ENCODE results near the gene KDELR1. TPM values are rescaled to one million over a fixed set of nuclear protein-coding genes. Genes with fewer than 3 reads are reported as not detected.

The KDELR1 gene
- total RNA-seq, 2 experiments from 2014 or later, result 70.3 to 71.3 TPM

DNA sequence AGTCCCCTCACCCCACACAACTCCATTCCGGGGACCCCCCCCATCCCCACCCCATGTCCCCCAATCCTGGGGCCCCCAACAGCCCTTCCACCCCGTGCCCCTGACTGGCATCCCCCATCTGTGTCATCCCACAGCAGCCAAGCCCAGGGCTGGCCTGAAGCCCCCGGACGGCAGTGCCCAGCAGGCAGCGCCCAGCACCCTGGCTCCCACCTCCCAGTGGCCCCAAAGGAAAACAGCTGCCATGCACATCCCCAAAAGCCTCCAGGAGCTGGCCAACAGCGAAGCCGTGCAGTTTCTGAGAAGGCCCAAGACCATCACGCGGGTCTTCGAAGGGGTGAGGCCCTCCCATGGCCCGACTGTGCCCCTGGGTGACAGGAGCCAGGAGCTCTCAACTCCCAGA, 25.7 kb downstream of the KDELR1 start:
- CTCF ChIA-PET, result interaction anchor here (3.5 kb wide), 1 partner anchor 32 kb away, joined by 25 read pairs; no protein-coding TSS in a partner anchor
- Mint-ChIP-seq H3K9me3 (ENCODE audit: insufficient read depth) (no peaks in the 10 kb centered on the region), H3K36me3 (ENCODE audit: low read depth) (peaks cover 3% of the 10 kb centered on the region), H3K27ac (peak overlapping the region; percentile 97), H3K27me3 (ENCODE audit: low read depth) (no peaks in the 10 kb centered on the region), H3K4me3 (no peak overlapping the region), H3K4me1 (ENCODE audit: low read depth) (peaks cover 21% of the 10 kb centered on the region)
- POLR2A ChIA-PET, result interaction anchor here (2.1 kb wide), 1 partner anchor 26 kb away, joined by 15 read pairs; the partner anchor contains the start of gene KDELR1
- DNase-seq, result no peak
- no peak for ATAC-seq

DNA sequence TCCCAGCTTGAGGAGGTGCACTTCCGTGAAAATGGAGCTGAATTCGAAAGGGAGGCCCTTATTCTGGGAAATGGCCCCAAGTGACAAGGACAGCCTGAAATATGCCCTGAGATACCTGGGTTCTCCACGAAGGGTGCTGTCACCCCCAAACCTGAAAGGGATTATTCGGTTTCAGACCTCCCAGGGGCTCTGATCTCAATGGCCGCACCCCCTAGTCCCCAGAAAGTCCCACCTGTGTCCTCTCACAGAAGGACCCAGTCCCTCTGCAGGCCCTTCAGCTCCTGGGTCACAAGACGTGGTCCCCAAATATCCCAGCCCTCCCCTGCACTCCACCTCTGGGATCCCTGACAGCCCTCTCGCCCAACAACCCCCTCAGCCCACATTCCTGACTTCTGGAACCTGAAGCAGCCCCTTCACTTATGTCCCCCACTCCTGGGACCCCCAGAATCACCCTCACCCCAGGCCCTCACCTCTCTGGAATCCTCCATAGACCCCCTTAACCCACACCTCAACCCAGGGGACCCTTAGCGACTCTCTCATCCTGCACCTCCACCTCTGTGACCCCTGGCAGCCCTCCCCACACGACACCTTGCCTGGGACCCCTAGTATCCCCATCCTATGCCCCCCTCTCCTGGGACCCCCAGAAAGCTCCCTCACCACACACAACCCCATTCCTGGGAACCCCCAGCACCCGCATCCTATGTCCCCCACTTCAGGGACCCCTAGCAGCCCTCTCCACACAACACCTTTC, 26.6 kb downstream of the KDELR1 start:
- DNase-seq (no peak), ATAC-seq (no peak)
- Mint-ChIP-seq H3K27ac (peak overlapping the region; percentile 97), H3K36me3 (ENCODE audit: low read depth) (peaks cover 3% of the 10 kb centered on the region), H3K9me3 (ENCODE audit: insufficient read depth) (no peaks in the 10 kb centered on the region), H3K4me1 (ENCODE audit: low read depth) (peaks cover 21% of the 10 kb centered on the region), H3K27me3 (ENCODE audit: low read depth) (no peaks in the 10 kb centered on the region), H3K4me3 (peak overlapping the region; percentile 86)
- POLR2A ChIA-PET, result interaction anchor here (1.7 to 2.4 kb wide), 4 partner anchors 26 to 116 kb away, joined by 6 to 15 read pairs (median 9); partner anchors contain the start of gene KDELR1
- CTCF ChIA-PET, result interaction anchor here (0.8 to 3.5 kb wide), 11 partner anchors 8 to 244 kb away, joined by 3 to 43 read pairs (median 6); partner anchors contain the start of genes GRWD1 and KDELR1

DNA sequence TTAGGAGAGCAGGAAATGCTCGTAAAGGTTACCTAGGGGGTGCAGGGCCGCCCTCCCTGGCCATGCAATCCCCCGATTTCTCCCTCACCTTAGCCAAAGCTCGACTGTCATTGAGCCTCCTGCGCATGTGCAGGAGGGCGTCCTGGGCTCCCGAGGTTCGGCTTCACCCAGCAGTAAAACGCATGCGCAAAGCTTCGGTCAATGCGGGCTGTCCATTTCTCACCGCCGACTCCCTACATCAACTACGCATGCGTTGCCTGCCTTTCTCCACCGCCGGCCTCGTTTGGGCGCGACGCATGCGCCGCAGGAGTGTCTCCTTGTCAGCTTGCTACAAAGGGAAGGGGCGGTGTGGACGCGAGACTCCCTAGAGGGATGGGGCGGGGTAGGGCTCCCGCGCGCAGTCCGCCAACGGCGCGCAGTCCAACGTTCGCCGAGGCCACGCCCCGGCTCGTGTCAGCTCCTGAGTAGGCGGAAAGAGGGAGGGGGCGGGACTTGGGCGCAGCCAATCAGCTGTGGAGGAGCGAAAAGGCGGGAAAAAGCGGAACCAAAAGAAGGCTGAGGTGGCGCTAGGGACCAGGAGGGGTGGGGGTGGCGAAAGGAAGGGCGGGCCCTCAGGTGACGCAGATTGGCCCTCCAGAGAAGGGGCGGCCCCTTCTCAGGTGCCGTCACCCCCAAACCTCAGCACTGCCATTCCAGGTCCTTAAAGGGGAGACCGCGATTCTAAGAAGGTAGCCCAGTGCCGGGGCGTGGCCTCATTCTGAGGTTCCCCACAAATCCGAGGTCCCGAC, 27.3 kb downstream of the KDELR1 start, which contains the start of the genes SYNGR4 and TMEM143:
SYNGR4 (plus strand) TSS at position 558 of the 788 bp plus-strand sequence. CDS start 1,476 bp downstream, outside the sequence.
TMEM143 (minus strand) TSS at position 131 of the 788 bp plus-strand sequence; CDS start at position 111, 20 bp downstream.
- Mint-ChIP-seq H3K4me1 (ENCODE audit: low read depth) (peaks cover 21% of the 10 kb centered on the region), H3K27me3 (ENCODE audit: low read depth) (no peaks in the 10 kb centered on the region), H3K4me3 (peak within 1 kb of the TSS; percentile 86), H3K27ac (peak within 1 kb of the TSS; percentile 97), H3K36me3 (ENCODE audit: low read depth) (peaks cover 7% of the 10 kb centered on the region), H3K9me3 (ENCODE audit: insufficient read depth) (no peaks in the 10 kb centered on the region)
- ChIA-PET CTCF (interaction anchor here (0.6 to 3.5 kb wide), 14 partner anchors 9 to 245 kb away, joined by 3 to 43 read pairs (median 5); partner anchors contain the start of genes GRWD1 and KDELR1), POLR2A (interaction anchor here (0.6 to 2.4 kb wide), 11 partner anchors 11 to 245 kb away, joined by 3 to 15 read pairs (median 5); partner anchors contain the start of gene KDELR1)
- ATAC-seq (peak; percentile 94), DNase-seq (peak; percentile 99)

DNA sequence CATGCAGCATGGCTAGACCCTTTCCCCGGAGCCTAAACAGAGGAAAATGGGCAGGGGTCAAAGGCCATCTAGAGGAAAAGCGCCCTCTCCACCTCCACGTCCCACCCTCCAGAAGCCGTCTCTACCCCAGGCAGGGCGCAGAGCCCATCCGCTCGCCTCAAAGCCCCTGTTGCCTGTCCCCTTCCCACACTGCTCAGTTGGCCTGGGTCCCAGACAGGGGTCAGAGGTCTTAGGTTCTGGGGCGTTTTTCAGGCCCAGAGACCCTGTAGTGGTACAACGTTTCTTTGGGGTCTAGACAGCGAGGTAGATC, 27.9 kb downstream of the KDELR1 start:
- ATAC-seq (peak; percentile 12), DNase-seq (no peak)
- Mint-ChIP-seq H3K36me3 (ENCODE audit: low read depth) (peaks cover 11% of the 10 kb centered on the region), H3K4me1 (ENCODE audit: low read depth) (peaks cover 21% of the 10 kb centered on the region), H3K27me3 (ENCODE audit: low read depth) (no peaks in the 10 kb centered on the region), H3K4me3 (peak overlapping the region; percentile 86), H3K27ac (peak overlapping the region; percentile 97), H3K9me3 (ENCODE audit: insufficient read depth) (no peaks in the 10 kb centered on the region)
- ChIA-PET POLR2A (interaction anchor here (0.6 to 2.4 kb wide), 11 partner anchors 10 to 124 kb away, joined by 3 to 15 read pairs (median 5); partner anchors contain the start of gene KDELR1), CTCF (interaction anchor here (0.9 to 3.5 kb wide), 13 partner anchors 12 to 246 kb away, joined by 3 to 43 read pairs (median 6); partner anchors contain the start of genes GRWD1 and KDELR1)

DNA sequence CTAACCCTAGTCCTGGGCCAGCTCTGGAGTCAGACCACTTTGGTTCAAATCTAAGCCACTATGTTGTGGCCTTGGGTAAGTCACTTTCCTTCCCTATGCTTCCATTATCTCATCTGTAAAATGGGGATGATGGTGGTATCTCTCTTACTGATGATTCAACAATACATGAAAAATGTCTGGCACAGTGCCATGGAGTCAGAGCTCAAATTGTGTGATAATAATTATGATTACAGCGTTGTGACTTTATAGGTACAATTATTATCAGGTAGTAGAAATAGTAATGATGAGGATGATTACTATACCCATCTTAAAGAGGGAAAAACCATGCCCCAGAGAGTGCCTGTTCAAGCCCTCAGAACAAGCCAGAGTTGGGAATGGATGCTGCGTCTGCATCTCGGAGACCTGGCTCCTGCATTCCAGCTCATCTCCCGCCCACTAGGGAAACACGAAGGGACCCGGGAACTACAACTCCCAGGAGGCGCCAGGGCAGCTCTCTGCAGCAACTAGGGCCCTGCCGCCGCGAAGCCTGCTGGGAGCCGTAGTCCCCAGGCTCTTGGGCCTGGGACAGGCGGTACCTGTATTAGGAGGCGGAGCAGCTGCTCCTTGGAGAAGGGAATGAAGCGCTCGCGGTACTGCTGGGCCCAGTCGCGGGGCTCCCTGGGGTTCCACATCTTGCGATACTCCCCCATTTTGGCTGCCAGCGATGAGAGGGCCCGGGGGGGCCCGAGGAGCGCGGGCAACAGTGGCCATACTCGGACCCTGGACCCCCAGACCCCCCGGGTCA, 28.4 kb downstream of the KDELR1 start:
- DNase-seq (peak; percentile 93), ATAC-seq (peak; percentile 72)
- H3K27ac Mint-ChIP-seq, result peak overlapping the region; percentile 97
- H3K36me3 Mint-ChIP-seq (ENCODE audit: low read depth), result peaks cover 13% of the 10 kb centered on the region
- no peaks in the 10 kb centered on the region for H3K9me3 Mint-ChIP-seq (ENCODE audit: insufficient read depth)
- no peaks in the 10 kb centered on the region for H3K27me3 Mint-ChIP-seq (ENCODE audit: low read depth)
- ChIA-PET CTCF (interaction anchor here (0.8 to 3.5 kb wide), 12 partner anchors 11 to 246 kb away, joined by 3 to 43 read pairs (median 6); partner anchors contain the start of genes GRWD1 and KDELR1), POLR2A (interaction anchor here (0.8 to 2.4 kb wide), 7 partner anchors 12 to 118 kb away, joined by 3 to 10 read pairs (median 5); partner anchors contain the start of gene KDELR1)
- peaks cover 21% of the 10 kb centered on the region for H3K4me1 Mint-ChIP-seq (ENCODE audit: low read depth)
- H3K4me3 Mint-ChIP-seq, result peak overlapping the region; percentile 86

DNA sequence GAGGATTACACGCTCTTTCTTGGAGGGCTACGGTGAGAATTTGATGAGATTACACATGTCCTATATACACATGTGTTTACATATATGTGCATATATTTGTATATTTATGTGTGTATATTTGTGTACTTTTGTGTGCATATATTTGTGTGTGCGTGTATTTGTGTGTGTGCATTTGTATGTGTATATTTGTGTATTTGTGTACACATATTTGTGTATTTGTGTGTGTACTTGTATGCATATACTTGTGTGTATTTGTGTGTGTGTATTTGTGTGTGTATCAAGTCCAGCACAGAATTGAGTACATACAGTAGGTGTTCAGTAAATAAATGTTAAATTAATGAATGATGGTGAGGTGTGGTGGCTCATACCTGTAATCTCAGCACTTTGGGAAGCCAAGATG, 29.4 kb downstream of the KDELR1 start:
- no peak overlapping the region for H3K4me3 Mint-ChIP-seq

DNA sequence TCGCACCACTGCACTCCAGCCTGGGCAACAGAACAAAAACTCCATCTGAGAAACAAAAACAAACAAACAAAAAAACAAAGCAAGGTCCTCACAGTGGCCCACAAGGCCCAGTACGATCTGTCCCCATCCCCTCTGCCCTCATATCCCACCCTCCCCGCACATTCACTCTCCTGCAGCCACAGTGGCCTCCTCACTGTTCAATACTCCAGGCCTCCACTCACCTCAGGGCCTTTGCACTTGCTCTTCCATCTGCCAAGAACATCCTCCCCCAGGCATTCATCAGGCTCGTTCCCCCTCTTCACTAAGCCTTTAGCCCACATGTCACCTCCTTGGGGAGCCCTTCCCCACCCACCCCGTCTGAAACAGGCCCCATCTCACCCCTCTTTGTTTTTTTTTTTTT, 32.2 kb downstream of the KDELR1 start:
- no peaks in the 10 kb centered on the region for H3K9me3 Mint-ChIP-seq (ENCODE audit: insufficient read depth)
- CTCF ChIA-PET, result no interaction called here
- H3K27me3 Mint-ChIP-seq (ENCODE audit: low read depth), result no peaks in the 10 kb centered on the region
- no peak for DNase-seq
- H3K4me3 Mint-ChIP-seq, result no peak overlapping the region
- H3K27ac Mint-ChIP-seq, result no peak overlapping the region
- ATAC-seq, result no peak
- peaks cover 8% of the 10 kb centered on the region for H3K4me1 Mint-ChIP-seq (ENCODE audit: low read depth)
- POLR2A ChIA-PET, result no interaction called here
- H3K36me3 Mint-ChIP-seq (ENCODE audit: low read depth), result peaks cover 13% of the 10 kb centered on the region

More for the DNA sequence above, 29.4 kb downstream of the KDELR1 start:
- DNase-seq (no peak), ATAC-seq (no peak)
- H3K9me3 Mint-ChIP-seq (ENCODE audit: insufficient read depth), result no peaks in the 10 kb centered on the region
- H3K4me1 Mint-ChIP-seq (ENCODE audit: low read depth), result peaks cover 21% of the 10 kb centered on the region
- H3K36me3 Mint-ChIP-seq (ENCODE audit: low read depth), result peaks cover 13% of the 10 kb centered on the region
- no peak overlapping the region for H3K27ac Mint-ChIP-seq
- POLR2A ChIA-PET, result interaction anchor here (1.0 kb wide), 1 partner anchor 40 kb away, joined by 3 read pairs; a partner anchor contains a TSS
- CTCF ChIA-PET, result interaction anchor here (1.5 to 3.5 kb wide), 3 partner anchors 28 to 71 kb away, joined by 5 to 43 read pairs (median 25); partner anchors contain the start of gene KDELR1
- H3K27me3 Mint-ChIP-seq (ENCODE audit: low read depth), result no peaks in the 10 kb centered on the region

DNA sequence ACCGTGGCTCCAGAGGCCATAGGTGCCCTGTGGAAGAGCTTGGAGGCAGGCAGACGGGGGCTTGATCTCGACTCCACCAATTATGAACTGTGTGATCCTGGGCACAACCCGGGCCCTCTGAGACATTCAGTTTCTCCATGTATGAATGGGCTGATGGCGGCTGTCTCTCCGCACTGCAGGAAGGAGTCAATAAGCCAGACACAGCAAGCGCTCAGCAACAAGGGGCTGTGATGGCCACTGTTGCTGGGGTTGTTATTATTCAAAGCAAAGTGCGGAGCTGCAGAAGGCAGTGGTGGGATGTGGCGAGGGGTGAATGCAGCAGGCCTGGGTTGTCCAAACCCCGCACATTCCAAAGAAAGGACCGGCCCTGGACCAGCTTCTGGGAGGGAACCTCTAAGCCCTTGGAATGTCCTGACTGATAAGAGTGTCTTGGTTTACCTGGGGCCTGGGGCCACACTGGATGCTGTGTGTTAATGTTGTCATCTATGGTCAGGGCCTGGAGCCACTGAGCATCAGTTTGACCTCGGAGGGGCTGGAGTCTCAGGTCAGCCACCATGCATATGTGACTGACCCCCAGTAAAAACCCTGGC, 35.9 kb downstream of the KDELR1 start:
- no peaks in the 10 kb centered on the region for H3K27me3 Mint-ChIP-seq (ENCODE audit: low read depth)
- peaks cover 6% of the 10 kb centered on the region for H3K4me1 Mint-ChIP-seq (ENCODE audit: low read depth)
- H3K27ac Mint-ChIP-seq, result no peak overlapping the region
- peaks cover 10% of the 10 kb centered on the region for H3K36me3 Mint-ChIP-seq (ENCODE audit: low read depth)
- H3K9me3 Mint-ChIP-seq (ENCODE audit: insufficient read depth), result no peaks in the 10 kb centered on the region
- POLR2A ChIA-PET, result no interaction called here
- no peak for DNase-seq
- no peak for ATAC-seq
- CTCF ChIA-PET, result no interaction called here
- H3K4me3 Mint-ChIP-seq, result no peak overlapping the region

DNA sequence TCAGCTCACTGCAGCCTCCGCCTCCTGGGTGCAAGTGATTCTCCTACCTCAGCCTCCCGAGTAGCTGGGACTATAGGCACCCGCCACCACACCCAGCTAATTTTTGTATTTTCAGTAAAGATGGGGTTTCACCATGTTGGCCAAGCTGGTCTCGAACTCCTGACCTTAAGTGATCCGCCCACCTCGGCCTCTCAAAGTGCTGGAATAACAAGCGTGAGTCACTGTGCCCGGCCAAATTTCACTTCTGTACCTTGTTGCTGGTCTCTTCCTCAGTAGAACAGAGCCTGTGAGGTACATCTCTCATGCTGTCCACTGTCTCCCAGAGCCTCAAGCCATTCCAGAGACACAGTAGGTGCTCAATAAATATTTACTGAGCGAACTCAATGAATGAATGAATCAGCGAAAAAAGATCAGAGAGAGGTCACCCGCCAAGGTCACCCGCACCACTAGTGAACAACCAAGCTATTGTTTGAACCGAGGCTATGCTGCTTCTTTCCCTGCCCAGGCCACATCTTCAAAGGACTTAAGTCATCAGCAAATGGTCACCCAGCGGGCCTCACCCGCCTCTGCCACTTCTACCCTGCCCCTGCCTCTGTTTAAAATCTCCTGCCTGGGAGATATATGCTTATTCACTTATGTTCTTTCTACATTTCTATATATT, 36.9 kb downstream of the KDELR1 start:
- Mint-ChIP-seq H3K27me3 (ENCODE audit: low read depth) (no peaks in the 10 kb centered on the region), H3K4me1 (ENCODE audit: low read depth) (peaks cover 6% of the 10 kb centered on the region), H3K4me3 (no peak overlapping the region), H3K36me3 (ENCODE audit: low read depth) (peaks cover 8% of the 10 kb centered on the region), H3K9me3 (ENCODE audit: insufficient read depth) (no peaks in the 10 kb centered on the region), H3K27ac (no peak overlapping the region)
- no peak for ATAC-seq
- ChIA-PET CTCF (interaction anchor here (0.7 to 1.7 kb wide), 2 partner anchors 10 to 20 kb away, joined by 3 to 7 read pairs; partner anchors contain the start of genes SYNGR4 and TMEM143), POLR2A (no interaction called here)
- no peak for DNase-seq

DNA sequence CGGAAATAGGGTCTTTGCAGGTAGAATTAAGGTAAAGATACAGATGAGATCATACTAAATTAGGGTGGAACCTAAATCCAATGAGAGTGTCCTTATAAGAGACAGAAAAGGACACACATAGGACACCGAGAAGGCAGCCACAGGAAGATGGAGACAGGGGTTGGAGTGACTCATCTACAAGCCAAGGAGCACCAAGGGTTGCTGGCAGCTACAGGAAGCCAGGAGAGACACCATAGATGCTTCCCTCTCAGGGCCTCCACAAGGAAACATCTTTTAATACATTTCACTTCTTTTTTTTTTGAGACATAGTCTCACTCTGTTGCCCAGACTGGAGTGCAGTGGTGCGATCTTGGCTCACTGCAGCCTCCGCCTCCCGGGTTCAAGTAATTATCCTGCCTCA, 37.7 kb downstream of the KDELR1 start:
- peaks cover 6% of the 10 kb centered on the region for H3K4me1 Mint-ChIP-seq (ENCODE audit: low read depth)
- ATAC-seq, result no peak
- H3K27me3 Mint-ChIP-seq (ENCODE audit: low read depth), result no peaks in the 10 kb centered on the region
- ChIA-PET POLR2A (interaction anchor here (0.6 kb wide), 1 partner anchor 246 kb away, joined by 3 read pairs; no protein-coding TSS in a partner anchor), CTCF (interaction anchor here (0.7 to 1.7 kb wide), 2 partner anchors 10 to 19 kb away, joined by 3 to 7 read pairs; partner anchors contain the start of genes SYNGR4 and TMEM143)
- no peaks in the 10 kb centered on the region for H3K9me3 Mint-ChIP-seq (ENCODE audit: insufficient read depth)
- DNase-seq, result no peak
- no peak overlapping the region for H3K4me3 Mint-ChIP-seq
- peaks cover 4% of the 10 kb centered on the region for H3K36me3 Mint-ChIP-seq (ENCODE audit: low read depth)
- no peak overlapping the region for H3K27ac Mint-ChIP-seq
